Hematopoietic multipotent progenitor cell treated with erythropoietin and hydrocortisone succinate and interleukin-3 and kit ligand, for 17 days (in vitro differentiated cells): ENCODE data around the gene DSCAM.

Experiments used
- DNase-seq: peaks from one replicate; pipeline ENCODE4 v3.0.0-alpha.2; 2015; ENCODE audit warnings: low spot score

The DSCAM gene

GRCh38 chr21:40840401-40841125 is 6.4 kb downstream of the DSCAM start:
- no peak for DNase-seq

GRCh38 chr21:40839521-40839920 is 7.4 kb downstream of the DSCAM start:
- no peak for DNase-seq

- DNase-seq, result no peak
Observed at GRCh38 chr21:40837456-40837855, 9.5 kb downstream of the DSCAM start.

GRCh38 chr21:40835184-40835694 is 11.7 kb downstream of the DSCAM start:
- DNase-seq, result no peak

- no peak for DNase-seq
Observed at GRCh38 chr21:40833184-40833583, 13.8 kb downstream of the DSCAM start.

GRCh38 chr21:40832316-40832715 is 14.6 kb downstream of the DSCAM start:
- no peak for DNase-seq

GRCh38 chr21:40830836-40831235 is 16.1 kb downstream of the DSCAM start:
- DNase-seq, result no peak

- no peak for DNase-seq
Observed at GRCh38 chr21:40829791-40830190, 17.2 kb downstream of the DSCAM start.

- no peak for DNase-seq
Observed at GRCh38 chr21:40829308-40829707, 17.6 kb downstream of the DSCAM start.

GRCh38 chr21:40827509-40827908 is 19.4 kb downstream of the DSCAM start:
- no peak for DNase-seq

- DNase-seq, result no peak
Observed at GRCh38 chr21:40819071-40819900, 27.7 kb downstream of the DSCAM start.

- no peak for DNase-seq
Observed at GRCh38 chr21:40813918-40814317, 33.0 kb downstream of the DSCAM start.

- no peak for DNase-seq
Observed at GRCh38 chr21:40809673-40810197, 37.2 kb downstream of the DSCAM start.

GRCh38 chr21:40803101-40803500 is 43.9 kb downstream of the DSCAM start:
- no peak for DNase-seq

- DNase-seq, result no peak
Observed at GRCh38 chr21:40800126-40800525, 46.8 kb downstream of the DSCAM start.

GRCh38 chr21:40797891-40798290 is 49.1 kb downstream of the DSCAM start:
- no peak for DNase-seq

- no peak for DNase-seq
Observed at GRCh38 chr21:40797410-40797809, 49.5 kb downstream of the DSCAM start.

- DNase-seq, result no peak
Observed at GRCh38 chr21:40796464-40796863, 50.5 kb downstream of the DSCAM start.

GRCh38 chr21:40795313-40795712 is 51.6 kb downstream of the DSCAM start:
- DNase-seq, result no peak

GRCh38 chr21:40792691-40793456 is 54.1 kb downstream of the DSCAM start:
- no peak for DNase-seq

GRCh38 chr21:40788635-40789034 is 58.3 kb downstream of the DSCAM start:
- no peak for DNase-seq

GRCh38 chr21:40783404-40783803 is 63.6 kb downstream of the DSCAM start:
- no peak for DNase-seq
